ENCODE results near the gene SELENBP1. TPM values are rescaled to one million over a fixed set of nuclear protein-coding genes. Genes with fewer than 3 reads are reported as not detected.

SELENBP1 gene
- total and polyA plus RNA-seq, 2 of the 13 experiments (the other 11 are each of a cell fraction or from before 2014, with no cell fraction given): 27.8 to 29.0 TPM

DNA sequence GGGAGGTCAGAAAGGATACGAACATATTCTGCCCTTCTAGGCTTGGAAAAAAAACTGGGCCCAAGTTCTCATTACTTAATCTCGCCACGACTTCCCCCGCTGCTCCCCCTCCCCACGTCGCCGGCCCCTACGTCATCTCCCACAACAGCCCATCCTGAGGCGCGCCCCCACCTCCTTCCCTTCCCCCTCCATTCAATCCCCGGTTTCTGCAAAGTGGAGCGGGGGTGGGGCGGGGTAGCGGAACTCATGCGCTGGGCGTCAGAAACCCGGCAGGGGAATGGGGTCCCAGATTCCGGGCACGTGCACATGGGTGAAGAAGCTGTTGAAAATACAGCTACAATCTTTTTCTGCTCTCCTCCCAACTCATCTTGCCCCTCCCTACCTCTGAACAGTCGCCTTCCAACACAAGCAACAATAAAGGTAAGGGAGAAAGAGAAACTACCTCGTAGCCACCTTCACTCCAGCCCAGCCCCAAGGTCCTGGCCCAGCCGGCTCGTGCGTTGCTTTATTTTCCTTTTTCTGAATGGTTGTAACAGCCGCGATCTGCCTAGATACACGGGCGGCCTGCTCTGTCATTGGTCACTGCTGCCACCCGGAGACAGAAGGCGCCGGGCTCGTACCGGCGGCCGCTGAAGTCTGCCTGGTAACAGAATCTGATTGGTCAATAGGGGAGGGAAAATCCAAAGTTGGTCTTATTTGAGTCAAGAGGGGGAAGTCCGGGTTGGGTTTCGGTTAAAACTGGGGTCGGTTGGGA, 25.6 kb downstream of the SELENBP1 start, which contains the start of gene RFX5 (continued):
- TF ChIP-seq, protein P1, sequence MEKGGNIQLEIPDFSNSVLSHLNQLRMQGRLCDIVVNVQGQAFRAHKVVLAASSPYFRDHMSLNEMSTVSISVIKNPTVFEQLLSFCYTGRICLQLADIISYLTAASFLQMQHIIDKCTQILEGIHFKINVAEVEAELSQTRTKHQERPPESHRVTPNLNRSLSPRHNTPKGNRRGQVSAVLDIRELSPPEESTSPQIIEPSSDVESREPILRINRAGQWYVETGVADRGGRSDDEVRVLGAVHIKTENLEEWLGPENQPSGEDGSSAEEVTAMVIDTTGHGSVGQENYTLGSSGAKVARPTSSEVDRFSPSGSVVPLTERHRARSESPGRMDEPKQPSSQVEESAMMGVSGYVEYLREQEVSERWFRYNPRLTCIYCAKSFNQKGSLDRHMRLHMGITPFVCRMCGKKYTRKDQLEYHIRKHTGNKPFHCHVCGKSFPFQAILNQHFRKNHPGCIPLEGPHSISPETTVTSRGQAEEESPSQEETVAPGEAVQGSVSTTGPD (CRISPR knock-in tag; IDR thresholded peaks at IDR 0.05): no peak
- TF ChIP-seq HOXA3 (CRISPR knock-in tag; IDR thresholded peaks at IDR 0.05): no peak
- TF ChIP-seq, protein P2, sequence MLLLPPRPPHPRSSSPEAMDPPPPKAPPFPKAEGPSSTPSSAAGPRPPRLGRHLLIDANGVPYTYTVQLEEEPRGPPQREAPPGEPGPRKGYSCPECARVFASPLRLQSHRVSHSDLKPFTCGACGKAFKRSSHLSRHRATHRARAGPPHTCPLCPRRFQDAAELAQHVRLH (CRISPR knock-in tag; IDR thresholded peaks at IDR 0.05; ENCODE audit: borderline replicate concordance, low read depth): no peak
- TF ChIP-seq ZNF720 (CRISPR knock-in tag; IDR thresholded peaks at IDR 0.05): no peak
- TF ChIP-seq ZFP36L2 (CRISPR knock-in tag; IDR thresholded peaks at IDR 0.05): no peak
- no peak for TF ChIP-seq NFIC (IDR thresholded peaks at IDR 0.05; ENCODE audit: low read length)
- TF ChIP-seq REL (CRISPR knock-in tag; conservative IDR thresholded peaks at IDR 0.05): no peak
- TF ChIP-seq, protein P3, sequence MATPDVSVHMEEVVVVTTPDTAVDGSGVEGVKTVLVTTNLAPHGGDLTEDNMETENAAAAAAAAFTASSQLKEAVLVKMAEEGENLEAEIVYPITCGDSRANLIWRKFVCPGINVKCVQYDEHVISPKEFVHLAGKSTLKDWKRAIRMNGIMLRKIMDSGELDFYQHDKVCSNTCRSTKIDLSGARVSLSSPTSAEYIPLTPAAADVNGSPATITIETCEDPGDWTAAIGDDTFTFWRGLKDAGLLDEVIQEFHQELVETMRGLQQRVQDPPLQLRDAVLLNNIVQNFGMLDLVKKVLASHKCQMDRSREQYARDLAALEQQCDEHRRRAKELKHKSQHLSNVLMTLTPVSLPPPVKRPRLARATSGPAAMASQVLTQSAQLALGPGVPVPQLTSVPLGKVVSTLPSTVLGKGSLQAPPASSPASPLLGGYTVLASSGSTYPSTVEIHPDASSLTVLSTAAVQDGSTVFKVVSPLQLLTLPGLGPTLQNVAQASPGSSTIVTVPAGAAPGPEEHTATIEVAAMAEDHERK (CRISPR knock-in tag; IDR thresholded peaks at IDR 0.05; ENCODE audit: low read depth): no peak
- TF ChIP-seq, protein P4, sequence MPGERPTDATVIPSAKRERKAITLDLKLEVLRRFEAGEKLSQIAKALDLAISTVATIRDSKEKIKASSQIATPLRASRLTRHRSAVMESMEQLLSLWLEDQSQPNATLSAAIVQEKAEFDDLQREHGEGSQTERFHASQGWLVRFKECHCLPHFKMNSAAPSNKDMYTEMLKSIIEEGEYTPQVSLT (CRISPR knock-in tag; IDR thresholded peaks at IDR 0.05; ENCODE audit: borderline replicate concordance, low read depth): no peak
- no peak for TF ChIP-seq ZNF792 (CRISPR knock-in tag; IDR thresholded peaks at IDR 0.05)
- TF ChIP-seq SOX5 (CRISPR knock-in tag; IDR thresholded peaks at IDR 0.05; ENCODE audit: borderline replicate concordance): no peak
- TF ChIP-seq GABPA (IDR thresholded peaks at IDR 0.05; ENCODE audit: low read depth, low read length): no peak
- 0 out of 2 replicates have a peak, but pooled peaks have one; percentile 9 for TF ChIP-seq GABPA (CRISPR knock-in tag; IDR thresholded peaks at IDR 0.05; ENCODE audit: low read depth)
- no peak for TF ChIP-seq SUZ12 (IDR thresholded peaks at IDR 0.05; ENCODE audit: low read depth, low read length)
- TF ChIP-seq, protein P5, sequence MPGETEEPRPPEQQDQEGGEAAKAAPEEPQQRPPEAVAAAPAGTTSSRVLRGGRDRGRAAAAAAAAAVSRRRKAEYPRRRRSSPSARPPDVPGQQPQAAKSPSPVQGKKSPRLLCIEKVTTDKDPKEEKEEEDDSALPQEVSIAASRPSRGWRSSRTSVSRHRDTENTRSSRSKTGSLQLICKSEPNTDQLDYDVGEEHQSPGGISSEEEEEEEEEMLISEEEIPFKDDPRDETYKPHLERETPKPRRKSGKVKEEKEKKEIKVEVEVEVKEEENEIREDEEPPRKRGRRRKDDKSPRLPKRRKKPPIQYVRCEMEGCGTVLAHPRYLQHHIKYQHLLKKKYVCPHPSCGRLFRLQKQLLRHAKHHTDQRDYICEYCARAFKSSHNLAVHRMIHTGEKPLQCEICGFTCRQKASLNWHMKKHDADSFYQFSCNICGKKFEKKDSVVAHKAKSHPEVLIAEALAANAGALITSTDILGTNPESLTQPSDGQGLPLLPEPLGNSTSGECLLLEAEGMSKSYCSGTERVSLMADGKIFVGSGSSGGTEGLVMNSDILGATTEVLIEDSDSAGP (CRISPR knock-in tag; IDR thresholded peaks at IDR 0.05; ENCODE audit: borderline replicate concordance): no peak
- TF ChIP-seq, protein P6, sequence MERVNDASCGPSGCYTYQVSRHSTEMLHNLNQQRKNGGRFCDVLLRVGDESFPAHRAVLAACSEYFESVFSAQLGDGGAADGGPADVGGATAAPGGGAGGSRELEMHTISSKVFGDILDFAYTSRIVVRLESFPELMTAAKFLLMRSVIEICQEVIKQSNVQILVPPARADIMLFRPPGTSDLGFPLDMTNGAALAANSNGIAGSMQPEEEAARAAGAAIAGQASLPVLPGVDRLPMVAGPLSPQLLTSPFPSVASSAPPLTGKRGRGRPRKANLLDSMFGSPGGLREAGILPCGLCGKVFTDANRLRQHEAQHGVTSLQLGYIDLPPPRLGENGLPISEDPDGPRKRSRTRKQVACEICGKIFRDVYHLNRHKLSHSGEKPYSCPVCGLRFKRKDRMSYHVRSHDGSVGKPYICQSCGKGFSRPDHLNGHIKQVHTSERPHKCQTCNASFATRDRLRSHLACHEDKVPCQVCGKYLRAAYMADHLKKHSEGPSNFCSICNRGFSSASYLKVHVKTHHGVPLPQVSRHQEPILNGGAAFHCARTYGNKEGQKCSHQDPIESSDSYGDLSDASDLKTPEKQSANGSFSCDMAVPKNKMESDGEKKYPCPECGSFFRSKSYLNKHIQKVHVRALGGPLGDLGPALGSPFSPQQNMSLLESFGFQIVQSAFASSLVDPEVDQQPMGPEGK (CRISPR knock-in tag; IDR thresholded peaks at IDR 0.05): peak; percentile 68
- no peak for TF ChIP-seq ZNF343 (CRISPR knock-in tag; IDR thresholded peaks at IDR 0.05)
- TF ChIP-seq SIX1 (CRISPR knock-in tag; IDR thresholded peaks at IDR 0.05; ENCODE audit: borderline replicate concordance): no peak
- TF ChIP-seq, protein P7, sequence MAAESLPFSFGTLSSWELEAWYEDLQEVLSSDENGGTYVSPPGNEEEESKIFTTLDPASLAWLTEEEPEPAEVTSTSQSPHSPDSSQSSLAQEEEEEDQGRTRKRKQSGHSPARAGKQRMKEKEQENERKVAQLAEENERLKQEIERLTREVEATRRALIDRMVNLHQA (CRISPR knock-in tag; IDR thresholded peaks at IDR 0.05): no peak
- TF ChIP-seq ZNF138 (CRISPR knock-in tag; IDR thresholded peaks at IDR 0.05; ENCODE audit: low read depth): 0 out of 2 replicates have a peak, but pooled peaks have one; percentile 35
- TF ChIP-seq MAFK (conservative IDR thresholded peaks at IDR 0.05 in 1 of 2, IDR thresholded peaks at IDR 0.05 in 1 of 2; ENCODE audit: low read length in 2 of 2): no peak
- TF ChIP-seq ZNF432 (CRISPR knock-in tag; IDR thresholded peaks at IDR 0.05; ENCODE audit: borderline replicate concordance): no peak
